GM23338 (cell line): Measurements from ENCODE around the gene BTBD9. TPM values are rescaled to one million over a fixed set of nuclear protein-coding genes. Genes with fewer than 3 reads are reported as not detected.

Experiments
- ATAC-seq: fragments of 200-7000 bp; cut with Tn5 transposase; 3 replicates; pipeline ENCODE4 v1.9.1; 2020
- DNase-seq: peaks from one replicate; pipeline ENCODE4 v3.0.0-alpha.2; 2015; ENCODE audit warnings: low spot score
- H2AFZ ChIP-seq: fragments of 200-600 bp; sonication (generic); 2 replicates; pipeline ENCODE4 v1.8.0; 2016; ENCODE audit warnings: antibody characterized with exemption, mild to moderate bottlenecking, moderate library complexity
- H3F3A ChIP-seq: fragments of 200-600 bp; sonication (generic); replicated peaks from 2 replicates; pipeline ENCODE4 v1.8.0; 2017; ENCODE audit warnings: antibody characterized with exemption, mixed run types, low read depth
- H3K27ac ChIP-seq: fragments of 200-600 bp; sonication (generic); 2 replicates; pipeline ENCODE4 v1.6.1; 2016; ENCODE audit warnings: low read depth
- H3K27me3 ChIP-seq: fragments of 200-600 bp; sonication (generic); 2 replicates; pipeline ENCODE4 v1.8.0; 2016; ENCODE audit warnings: mild to moderate bottlenecking, mixed run types, moderate library complexity; ENCODE audit not compliant: insufficient read depth
- H3K36me3 ChIP-seq: fragments of 200-600 bp; sonication (generic); 2 replicates; pipeline ENCODE4 v1.8.0; 2016; ENCODE audit warnings: mild to moderate bottlenecking; ENCODE audit not compliant: insufficient read depth
- H3K4me1 ChIP-seq: fragments of 200-600 bp; sonication (generic); 2 replicates; pipeline ENCODE4 v1.8.0; 2016; ENCODE audit warnings: mild to moderate bottlenecking, moderate library complexity; ENCODE audit not compliant: insufficient read depth
- H3K4me2 ChIP-seq: fragments of 200-600 bp; sonication (generic); 2 replicates; pipeline ENCODE4 v1.7.1; 2017; ENCODE audit warnings: mixed run types
- H3K4me3 ChIP-seq: fragments of 200-600 bp; sonication (generic); 2 replicates; pipeline ENCODE4 v1.6.1; 2016; ENCODE audit warnings: mixed run types
- H3K79me2 ChIP-seq: fragments of 200-600 bp; sonication (generic); replicated peaks from 2 replicates; pipeline ENCODE4 v1.8.0; 2017; ENCODE audit warnings: mild to moderate bottlenecking; ENCODE audit not compliant: insufficient read depth
- H3K9me2 ChIP-seq: fragments of 200-600 bp; sonication (generic); 2 replicates; pipeline ENCODE4 v1.8.0; 2017; ENCODE audit not compliant: insufficient read depth
- H4K20me1 ChIP-seq: fragments of 200-600 bp; sonication (generic); replicated peaks from 2 replicates; pipeline ENCODE4 v1.8.0; 2017; ENCODE audit warnings: mild to moderate bottlenecking; ENCODE audit not compliant: insufficient read depth
- H3K27ac Mint-ChIP-seq: 2 replicates; pipeline ENCODE4 v1.8.0; 2020; ENCODE audit warnings: inconsistent platforms, mild to moderate bottlenecking, moderate library complexity, mixed read lengths
- H3K27me3 Mint-ChIP-seq: 3 replicates; pipeline ENCODE4 v1.8.0; 2022; ENCODE audit warnings: low read depth, mild to moderate bottlenecking, moderate library complexity, mixed read lengths, inconsistent platforms; ENCODE audit not compliant: insufficient read depth, poor library complexity
- H3K36me3 Mint-ChIP-seq: 3 replicates; pipeline ENCODE4 v1.8.0; 2021; ENCODE audit warnings: low read depth, mild to moderate bottlenecking, inconsistent platforms, moderate library complexity, mixed read lengths
- H3K4me1 Mint-ChIP-seq: 3 replicates; pipeline ENCODE4 v1.8.0; 2020; ENCODE audit warnings: mild to moderate bottlenecking, inconsistent platforms, mixed read lengths
- H3K4me3 Mint-ChIP-seq: 3 replicates; pipeline ENCODE4 v1.8.0; 2021; ENCODE audit warnings: moderate library complexity, mild to moderate bottlenecking, inconsistent platforms, mixed read lengths
- H3K9me3 Mint-ChIP-seq: 3 replicates; pipeline ENCODE4 v1.8.0; 2020; ENCODE audit warnings: moderate library complexity, mild to moderate bottlenecking, inconsistent platforms, mixed read lengths
- CREB1 ChIP-seq: fragments of 250-450 bp; sonication (Bioruptor Pico); IDR thresholded peaks from 2 replicates; pipeline ENCODE4 v1.5.0; 2020; ENCODE audit warnings: low read depth, mild to moderate bottlenecking, moderate library complexity
- ETS1 ChIP-seq: IDR thresholded peaks from 2 replicates; pipeline ENCODE4 v1.6.1; 2016; ENCODE audit warnings: antibody characterized with exemption
- EZH2 ChIP-seq: fragments of 200-600 bp; sonication (generic); IDR thresholded peaks from one replicate; pipeline ENCODE4 v1.8.0; 2017; ENCODE audit warnings: antibody characterized with exemption, mild to moderate bottlenecking, low read depth; ENCODE audit not compliant: unreplicated experiment
- EZH2phosphoT487 ChIP-seq: fragments of 200-600 bp; sonication (generic); IDR thresholded peaks from one replicate; pipeline ENCODE4 v1.8.1; 2018; ENCODE audit warnings: antibody characterized with exemption; ENCODE audit not compliant: unreplicated experiment
- JUNB ChIP-seq: IDR thresholded peaks from one replicate; pipeline ENCODE4 v1.6.1; 2016; ENCODE audit warnings: antibody characterized with exemption; ENCODE audit not compliant: unreplicated experiment
- NANOG ChIP-seq: IDR thresholded peaks from 2 replicates; pipeline ENCODE4 v1.6.1; 2016; ENCODE audit warnings: antibody characterized with exemption, borderline replicate concordance
- REST ChIP-seq: IDR thresholded peaks from one replicate; pipeline ENCODE4 v1.6.1; 2018; ENCODE audit warnings: antibody characterized with exemption; ENCODE audit not compliant: unreplicated experiment
- STAT1 ChIP-seq: IDR thresholded peaks from one replicate; pipeline ENCODE4 v1.6.1; 2016; ENCODE audit warnings: antibody characterized with exemption; ENCODE audit not compliant: unreplicated experiment
- ZNF114 ChIP-seq: fragments of 250-450 bp; sonication (Bioruptor Pico); IDR thresholded peaks from 2 replicates; pipeline ENCODE4 v1.5.0; 2020; ENCODE audit warnings: mild to moderate bottlenecking, moderate library complexity
- ZNF331 ChIP-seq: fragments of 250-450 bp; sonication (Bioruptor Pico); IDR thresholded peaks from 2 replicates; pipeline ENCODE4 v1.5.0; 2020; ENCODE audit warnings: low read depth, mild to moderate bottlenecking, moderate library complexity
- polyA plus RNA-seq: library from polyadenylated mRNA; unstranded; fragments of >200 nt; fragmentation: Nextera tagmentation; extraction: Ambion mirVana; gene quantifications from 2 replicates; pipeline ENCODE4 v1.2.1, GENCODE V29; 2016
- total RNA-seq: library from RNA; depleted of rRNA; stranded (reverse); fragments of >200 nt; shearing (Covaris generic); gene quantifications from 2 replicates; pipeline ENCODE4 v1.2.3, GENCODE V29; 2014
- TF ChIP-seq, protein P1 (sequence below): fragments of 250-450 bp; sonication (Bioruptor Pico); IDR thresholded peaks from 2 replicates; pipeline ENCODE4 v1.5.0; 2020; ENCODE audit warnings: mild to moderate bottlenecking, moderate library complexity

Gene BTBD9
- total and polyA plus RNA-seq, 2 experiments from 2014 or later, result 4.2 to 5.3 TPM

DNA sequence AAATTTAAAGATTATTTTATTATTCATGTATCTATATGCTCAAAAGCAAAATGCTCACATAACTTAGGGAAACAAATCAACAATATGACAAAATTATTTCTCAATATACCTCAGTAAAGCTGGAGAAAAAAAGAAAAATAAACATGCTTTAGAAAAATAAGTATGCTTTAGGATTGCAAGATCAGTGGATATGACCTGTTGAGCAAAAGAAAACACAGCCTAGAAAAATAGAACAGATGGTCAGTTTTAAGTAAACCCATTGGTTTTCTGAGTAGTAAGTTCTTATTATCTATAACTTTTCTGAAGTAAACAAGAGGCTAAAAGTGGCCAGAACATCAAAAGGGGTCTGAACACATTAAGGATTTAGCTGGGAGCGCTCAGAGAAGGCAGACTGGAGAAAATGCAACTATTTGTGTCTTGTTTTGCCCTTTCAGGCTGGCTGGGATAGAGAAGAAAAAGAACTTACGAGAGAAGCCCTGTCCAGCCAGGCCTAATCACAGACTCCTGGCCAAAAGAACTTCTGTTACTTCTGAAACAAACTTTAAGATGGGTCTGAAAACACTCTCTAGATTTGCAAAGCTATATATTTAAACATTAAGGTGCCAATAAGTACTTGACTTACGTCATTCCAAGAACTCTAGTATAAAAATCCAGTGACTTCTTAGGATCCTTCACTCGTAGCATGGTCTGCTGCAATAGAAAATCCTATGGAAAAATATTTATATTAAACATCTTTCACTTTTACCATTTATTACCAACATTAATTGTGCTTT lies 46.7 kb upstream of the BTBD9 start:
- no peak overlapping the region for H3K4me3 ChIP-seq
- peaks cover 10% of the 10 kb centered on the region for H3K4me1 Mint-ChIP-seq
- H3K27ac Mint-ChIP-seq, result no peak overlapping the region
- H3K9me3 Mint-ChIP-seq, result no peaks in the 10 kb centered on the region
- H3K27ac ChIP-seq, result peak overlapping the region; percentile 29; the same call in 1 of the 2 replicates
- H3K36me3 ChIP-seq, result peaks cover 20% of the 10 kb centered on the region; the same call in 1 of the 2 replicates
- H3K79me2 ChIP-seq, result peaks cover 57% of the 10 kb centered on the region
- no peaks in the 10 kb centered on the region for H3F3A ChIP-seq
- H3K27me3 Mint-ChIP-seq, result peaks cover 2% of the 10 kb centered on the region
- ATAC-seq (no peak), DNase-seq (no peak)
- no peak overlapping the region for H2AFZ ChIP-seq
- TF ChIP-seq EZH2phosphoT487, result no peak
- TF ChIP-seq ETS1, result no peak
- TF ChIP-seq EZH2, result no peak
- TF ChIP-seq, protein P1, sequence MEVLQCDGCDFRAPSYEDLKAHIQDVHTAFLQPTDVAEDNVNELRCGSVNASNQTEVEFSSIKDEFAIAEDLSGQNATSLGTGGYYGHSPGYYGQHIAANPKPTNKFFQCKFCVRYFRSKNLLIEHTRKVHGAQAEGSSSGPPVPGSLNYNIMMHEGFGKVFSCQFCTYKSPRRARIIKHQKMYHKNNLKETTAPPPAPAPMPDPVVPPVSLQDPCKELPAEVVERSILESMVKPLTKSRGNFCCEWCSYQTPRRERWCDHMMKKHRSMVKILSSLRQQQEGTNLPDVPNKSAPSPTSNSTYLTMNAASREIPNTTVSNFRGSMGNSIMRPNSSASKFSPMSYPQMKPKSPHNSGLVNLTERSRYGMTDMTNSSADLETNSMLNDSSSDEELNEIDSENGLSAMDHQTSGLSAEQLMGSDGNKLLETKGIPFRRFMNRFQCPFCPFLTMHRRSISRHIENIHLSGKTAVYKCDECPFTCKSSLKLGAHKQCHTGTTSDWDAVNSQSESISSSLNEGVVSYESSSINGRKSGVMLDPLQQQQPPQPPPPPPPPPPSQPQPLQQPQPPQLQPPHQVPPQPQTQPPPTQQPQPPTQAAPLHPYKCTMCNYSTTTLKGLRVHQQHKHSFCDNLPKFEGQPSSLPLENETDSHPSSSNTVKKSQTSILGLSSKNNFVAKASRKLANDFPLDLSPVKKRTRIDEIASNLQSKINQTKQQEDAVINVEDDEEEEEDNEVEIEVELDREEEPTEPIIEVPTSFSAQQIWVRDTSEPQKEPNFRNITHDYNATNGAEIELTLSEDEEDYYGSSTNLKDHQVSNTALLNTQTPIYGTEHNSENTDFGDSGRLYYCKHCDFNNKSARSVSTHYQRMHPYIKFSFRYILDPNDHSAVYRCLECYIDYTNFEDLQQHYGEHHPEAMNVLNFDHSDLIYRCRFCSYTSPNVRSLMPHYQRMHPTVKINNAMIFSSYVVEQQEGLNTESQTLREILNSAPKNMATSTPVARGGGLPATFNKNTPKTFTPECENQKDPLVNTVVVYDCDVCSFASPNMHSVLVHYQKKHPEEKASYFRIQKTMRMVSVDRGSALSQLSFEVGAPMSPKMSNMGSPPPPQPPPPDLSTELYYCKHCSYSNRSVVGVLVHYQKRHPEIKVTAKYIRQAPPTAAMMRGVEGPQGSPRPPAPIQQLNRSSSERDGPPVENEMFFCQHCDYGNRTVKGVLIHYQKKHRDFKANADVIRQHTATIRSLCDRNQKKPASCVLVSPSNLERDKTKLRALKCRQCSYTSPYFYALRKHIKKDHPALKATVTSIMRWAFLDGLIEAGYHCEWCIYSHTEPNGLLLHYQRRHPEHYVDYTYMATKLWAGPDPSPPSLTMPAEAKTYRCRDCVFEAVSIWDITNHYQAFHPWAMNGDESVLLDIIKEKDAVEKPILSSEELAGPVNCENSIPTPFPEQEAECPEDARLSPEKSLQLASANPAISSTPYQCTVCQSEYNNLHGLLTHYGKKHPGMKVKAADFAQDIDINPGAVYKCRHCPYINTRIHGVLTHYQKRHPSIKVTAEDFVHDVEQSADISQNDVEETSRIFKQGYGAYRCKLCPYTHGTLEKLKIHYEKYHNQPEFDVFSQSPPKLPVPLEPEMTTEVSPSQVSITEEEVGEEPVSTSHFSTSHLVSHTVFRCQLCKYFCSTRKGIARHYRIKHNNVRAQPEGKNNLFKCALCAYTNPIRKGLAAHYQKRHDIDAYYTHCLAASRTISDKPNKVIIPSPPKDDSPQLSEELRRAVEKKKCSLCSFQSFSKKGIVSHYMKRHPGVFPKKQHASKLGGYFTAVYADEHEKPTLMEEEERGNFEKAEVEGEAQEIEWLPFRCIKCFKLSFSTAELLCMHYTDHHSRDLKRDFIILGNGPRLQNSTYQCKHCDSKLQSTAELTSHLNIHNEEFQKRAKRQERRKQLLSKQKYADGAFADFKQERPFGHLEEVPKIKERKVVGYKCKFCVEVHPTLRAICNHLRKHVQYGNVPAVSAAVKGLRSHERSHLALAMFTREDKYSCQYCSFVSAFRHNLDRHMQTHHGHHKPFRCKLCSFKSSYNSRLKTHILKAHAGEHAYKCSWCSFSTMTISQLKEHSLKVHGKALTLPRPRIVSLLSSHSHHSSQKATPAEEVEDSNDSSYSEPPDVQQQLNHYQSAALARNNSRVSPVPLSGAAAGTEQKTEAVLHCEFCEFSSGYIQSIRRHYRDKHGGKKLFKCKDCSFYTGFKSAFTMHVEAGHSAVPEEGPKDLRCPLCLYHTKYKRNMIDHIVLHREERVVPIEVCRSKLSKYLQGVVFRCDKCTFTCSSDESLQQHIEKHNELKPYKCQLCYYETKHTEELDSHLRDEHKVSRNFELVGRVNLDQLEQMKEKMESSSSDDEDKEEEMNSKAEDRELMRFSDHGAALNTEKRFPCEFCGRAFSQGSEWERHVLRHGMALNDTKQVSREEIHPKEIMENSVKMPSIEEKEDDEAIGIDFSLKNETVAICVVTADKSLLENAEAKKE (CRISPR knock-in tag), result no peak
- no peak for TF ChIP-seq JUNB
- TF ChIP-seq STAT1, result no peak
- no peak for TF ChIP-seq ZNF331 (CRISPR knock-in tag)
- no peak for TF ChIP-seq NANOG
- TF ChIP-seq ZNF114 (CRISPR knock-in tag), result no peak
- TF ChIP-seq REST, result no peak
- no peak for TF ChIP-seq CREB1 (CRISPR knock-in tag)
- H3K4me3 Mint-ChIP-seq, result no peak overlapping the region
- no peak overlapping the region for H3K4me2 ChIP-seq
- H3K36me3 Mint-ChIP-seq, result peaks cover 26% of the 10 kb centered on the region
- H3K4me1 ChIP-seq, result no peaks in the 10 kb centered on the region
- H3K27me3 ChIP-seq, result no peaks in the 10 kb centered on the region
- H4K20me1 ChIP-seq, result peaks cover 34% of the 10 kb centered on the region
- no peaks in the 10 kb centered on the region for H3K9me2 ChIP-seq
